ENCODE results near the gene NUP160.
"Not testable (repeated sequence)": the region's sequence is repeated elsewhere in the genome, so short reads cannot be mapped to it uniquely, and the experiment has no call there.

Gene NUP160

GRCh38 chr11:47788181-47788580 lies 60.0 kb downstream of the NUP160 start:
- no peak for DNase-seq

- no peak for DNase-seq
Measured at GRCh38 chr11:47786373-47786772, 61.8 kb downstream of the NUP160 start.

GRCh38 chr11:47784785-47785381 lies 63.3 kb downstream of the NUP160 start:
- no peak for DNase-seq

- DNase-seq = no peak
Measured at GRCh38 chr11:47783087-47783610, 65.0 kb downstream of the NUP160 start.

GRCh38 chr11:47778878-47779483 lies 69.2 kb downstream of the NUP160 start:
- no peak for DNase-seq

GRCh38 chr11:47775240-47775869 lies 72.8 kb downstream of the NUP160 start:
- DNase-seq = no peak

GRCh38 chr11:47773882-47774281 lies 74.3 kb downstream of the NUP160 start:
- no peak for DNase-seq

- DNase-seq = not testable (repeated sequence)
Measured at GRCh38 chr11:47769556-47769955, 78.6 kb downstream of the NUP160 start.

- DNase-seq = peak; percentile 84
Measured at GRCh38 chr11:47768101-47768612, 80.0 kb downstream of the NUP160 start.

GRCh38 chr11:47766509-47767227 lies 81.5 kb downstream of the NUP160 start:
- DNase-seq = peak; percentile 43

- DNase-seq = no peak
Measured at GRCh38 chr11:47765086-47765485, 83.1 kb downstream of the NUP160 start.

GRCh38 chr11:47759291-47759690 lies 88.9 kb downstream of the NUP160 start:
- DNase-seq = not testable (repeated sequence)

- DNase-seq = no peak
Measured at GRCh38 chr11:47756208-47756607, 91.9 kb downstream of the NUP160 start.

- DNase-seq = no peak
Measured at GRCh38 chr11:47750725-47751124, 97.4 kb downstream of the NUP160 start.

- DNase-seq = not testable (repeated sequence)
Measured at GRCh38 chr11:47742494-47742893, 105.7 kb downstream of the NUP160 start.

GRCh38 chr11:47737817-47738216 lies 110.3 kb downstream of the NUP160 start:
- DNase-seq = not testable (repeated sequence)

- DNase-seq = no peak
Measured at GRCh38 chr11:47732271-47732670, 115.9 kb downstream of the NUP160 start.

- DNase-seq = no peak
Measured at GRCh38 chr11:47731475-47731874, 116.7 kb downstream of the NUP160 start.

Data from HCEC 1CT (cell line).